Measurements from ENCODE around the gene ATP2B3.
"Not testable (repeated sequence)": the region's sequence is repeated elsewhere in the genome, so short reads cannot be mapped to it uniquely, and the experiment has no call there.

Gene ATP2B3

DNA sequence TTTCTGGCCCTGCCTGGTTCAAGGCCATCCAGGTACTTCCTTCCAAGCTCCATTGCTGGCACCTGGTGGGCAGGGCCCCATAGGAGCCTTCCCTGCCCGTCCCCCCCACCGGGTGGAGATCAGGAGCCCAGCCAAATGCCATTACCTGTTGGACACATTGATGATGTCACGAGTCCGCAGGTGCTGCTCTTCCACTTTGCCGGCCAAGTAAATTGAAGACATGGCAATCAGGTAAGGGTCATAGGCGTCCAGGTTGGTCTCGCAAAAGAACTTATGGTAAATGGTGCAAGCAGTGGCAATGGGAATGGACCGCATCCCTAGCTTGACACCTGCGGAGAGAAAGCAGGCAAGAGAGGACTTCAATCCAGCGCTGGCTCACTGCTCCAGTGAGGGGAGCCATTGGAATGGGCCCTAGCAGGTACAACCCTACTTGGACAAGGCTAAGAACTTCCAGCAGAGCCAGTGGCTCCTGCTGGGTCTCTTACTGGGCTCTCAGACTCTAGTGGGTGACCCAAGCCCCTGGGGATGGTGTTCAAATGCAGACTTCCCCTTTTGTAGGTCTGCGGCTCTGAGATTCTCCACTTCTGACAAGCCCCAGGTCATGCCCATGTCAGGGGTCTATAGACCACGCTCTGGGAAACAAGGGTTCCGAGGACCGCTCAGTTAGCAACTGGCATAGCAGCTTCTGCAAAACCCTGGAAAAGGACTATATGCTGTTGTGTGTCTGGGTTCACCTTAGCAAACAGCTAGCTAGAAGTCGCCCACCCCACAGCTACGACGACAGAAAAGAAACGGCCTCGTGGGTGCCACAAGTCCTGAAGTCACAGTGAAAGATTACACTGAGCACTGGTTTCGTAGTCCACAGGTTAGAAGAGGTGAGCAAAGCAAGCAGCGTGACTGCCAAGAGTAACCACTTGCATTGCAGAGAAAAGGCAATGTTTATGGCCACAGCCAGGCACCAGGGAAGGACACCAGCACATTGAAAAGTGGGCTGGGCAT lies 78.7 kb downstream of the ATP2B3 start:
- DNase-seq (ENCODE audit: low read depth): no peak

- no peak for DNase-seq (ENCODE audit: low read depth)
Measured at GRCh38 chrX:153596981-153597750, 79.7 kb downstream of the ATP2B3 start.

- no peak for DNase-seq (ENCODE audit: low read depth)
Measured at GRCh38 chrX:153598541-153599191, 81.2 kb downstream of the ATP2B3 start, which contains the start of gene CCNQ. CCNQ (minus strand) TSS chrX:153599139; CDS start chrX:153599073, 66 bp downstream.

DNA sequence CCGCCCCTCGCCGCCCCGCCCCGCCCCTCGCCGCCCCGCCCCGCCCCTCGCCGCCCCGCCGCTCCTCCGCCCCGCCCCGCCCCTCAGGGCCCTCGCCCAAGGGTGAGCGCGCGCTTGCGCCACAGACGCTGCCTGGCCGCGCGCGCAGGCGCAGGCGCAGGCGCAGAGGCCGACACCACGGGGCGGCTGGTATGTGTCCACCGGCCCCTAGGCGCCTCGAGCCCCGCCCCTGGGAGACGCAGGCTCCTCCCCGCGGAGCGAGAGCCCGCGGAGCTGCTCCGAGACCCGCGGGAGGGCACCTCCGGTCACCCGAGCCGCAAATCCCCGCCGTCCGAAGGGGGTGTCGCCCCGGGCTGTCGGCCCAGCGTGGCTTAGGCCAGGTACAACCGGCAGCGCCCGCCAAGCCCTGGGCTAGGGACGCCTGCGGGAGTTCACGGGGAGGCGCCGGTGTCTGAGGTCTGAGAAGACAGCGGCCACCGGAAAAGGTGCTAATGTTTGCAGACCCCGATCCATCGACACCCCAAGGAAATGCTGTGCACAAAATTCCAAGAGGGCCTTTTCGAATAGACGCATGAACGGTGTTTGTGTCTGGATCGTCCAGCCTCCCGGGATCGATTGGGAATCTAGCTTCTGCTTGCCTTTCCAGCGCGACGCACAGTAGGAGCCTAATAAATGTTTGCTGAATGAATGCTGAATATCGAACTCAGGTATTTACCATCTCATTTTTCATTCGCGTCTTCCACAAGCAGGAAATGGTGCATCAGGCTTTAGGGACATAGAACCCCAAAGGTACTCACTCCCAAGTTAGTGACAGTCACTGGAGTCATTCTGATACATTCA lies 82.0 kb downstream of the ATP2B3 start:
- peak; percentile 83 for DNase-seq (ENCODE audit: low read depth)

DNA sequence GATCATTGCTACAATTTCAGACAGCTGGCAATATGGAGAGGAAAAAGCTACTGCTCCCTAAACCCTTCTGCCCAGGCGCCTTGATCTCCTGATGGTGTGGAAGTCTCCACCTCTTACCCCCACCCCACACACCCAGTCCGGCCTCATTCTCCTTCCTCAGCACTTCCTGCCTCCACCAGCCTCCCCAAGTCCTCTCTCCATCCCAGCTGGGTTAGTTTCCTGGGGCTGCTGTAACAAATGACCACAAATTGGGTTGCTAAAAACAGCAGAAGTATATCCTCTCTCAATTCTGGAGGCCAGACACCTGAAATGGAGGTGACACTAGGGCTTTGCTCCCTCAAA lies 82.6 kb downstream of the ATP2B3 start:
- DNase-seq (ENCODE audit: low read depth): no peak

- no peak for DNase-seq (ENCODE audit: low read depth)
Measured at GRCh38 chrX:153600921-153601320, 83.5 kb downstream of the ATP2B3 start.

- DNase-seq (ENCODE audit: low read depth): no peak
Measured at GRCh38 chrX:153601511-153602110, 84.2 kb downstream of the ATP2B3 start.

DNA sequence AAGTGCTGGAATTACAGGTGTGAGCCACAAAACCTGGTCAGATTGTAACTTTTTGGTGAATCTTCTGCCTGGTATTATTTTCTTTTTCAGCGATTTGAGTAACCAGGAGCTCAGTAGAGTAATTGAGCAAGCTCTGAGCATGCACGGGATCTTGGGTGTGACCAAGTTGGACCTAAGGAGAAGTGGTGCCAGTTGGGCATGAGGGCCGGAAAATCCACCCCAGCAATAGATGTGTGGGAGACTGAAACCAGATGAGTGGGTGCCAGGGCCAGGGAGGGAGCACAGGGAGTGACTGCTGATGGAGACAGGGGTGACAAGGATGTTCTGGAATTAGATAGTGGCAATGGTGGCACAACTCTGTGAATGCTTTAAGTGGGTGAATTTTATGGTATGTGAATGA lies 85.2 kb downstream of the ATP2B3 start:
- DNase-seq (ENCODE audit: low read depth): no peak

GRCh38 chrX:153603131-153603656 lies 85.8 kb downstream of the ATP2B3 start:
- no peak for DNase-seq (ENCODE audit: low read depth)

DNA sequence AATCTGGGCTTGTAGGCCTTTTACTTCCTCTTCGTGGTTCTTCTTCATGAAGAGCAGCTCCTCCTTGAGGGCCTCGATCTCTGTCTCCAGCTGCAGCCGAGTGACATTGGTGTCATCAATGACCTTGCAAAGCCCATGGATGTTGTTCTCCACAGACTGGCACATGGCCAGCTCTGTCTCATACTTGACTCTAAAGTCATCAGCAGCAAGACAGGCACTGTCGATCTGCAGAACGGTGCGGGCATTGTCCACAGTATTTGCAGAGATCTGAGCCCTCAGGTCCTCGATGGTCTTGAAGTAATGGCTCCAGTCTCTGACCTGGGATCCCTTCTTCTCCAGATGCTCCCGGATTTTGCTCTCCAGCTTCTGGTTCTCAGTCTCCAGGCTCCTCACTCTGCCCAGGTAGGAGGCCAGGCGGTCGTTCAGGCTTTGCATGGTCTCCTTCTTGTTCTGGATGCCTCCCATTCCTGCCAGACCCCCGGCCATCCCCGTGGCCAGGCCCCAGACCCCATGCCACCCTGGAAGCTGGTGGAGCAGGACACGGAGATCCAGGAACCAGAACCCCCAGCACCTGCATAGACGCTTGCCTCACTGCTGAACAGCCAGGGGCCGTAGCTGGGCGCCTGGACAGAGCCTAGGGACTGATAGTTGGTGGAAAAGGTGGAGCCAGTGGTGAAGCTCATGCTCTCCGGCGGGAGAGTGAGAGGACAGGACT lies 87.4 kb downstream of the ATP2B3 start:
- DNase-seq (ENCODE audit: low read depth): not testable (repeated sequence)

DNA sequence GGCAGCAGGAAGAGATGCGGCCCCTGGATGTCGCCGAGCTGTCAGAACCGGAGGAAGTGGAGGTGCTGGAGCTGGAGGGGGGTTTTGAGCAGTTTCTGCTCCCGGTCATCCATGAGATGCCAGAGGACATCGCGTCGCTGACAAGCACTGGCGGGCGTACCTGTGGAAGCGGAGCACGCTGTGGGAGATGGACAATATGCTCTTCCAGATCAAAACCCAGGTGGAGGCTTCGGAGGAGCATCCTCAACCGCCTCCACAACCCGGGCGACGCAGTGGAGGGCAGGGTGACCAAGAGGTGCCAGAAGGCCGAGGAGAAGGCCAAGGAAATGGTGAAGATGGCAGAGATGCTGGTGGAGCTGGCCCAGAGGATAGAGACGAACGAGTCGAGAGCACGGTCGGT lies 89.1 kb downstream of the ATP2B3 start:
- no peak for DNase-seq (ENCODE audit: low read depth)

DNA sequence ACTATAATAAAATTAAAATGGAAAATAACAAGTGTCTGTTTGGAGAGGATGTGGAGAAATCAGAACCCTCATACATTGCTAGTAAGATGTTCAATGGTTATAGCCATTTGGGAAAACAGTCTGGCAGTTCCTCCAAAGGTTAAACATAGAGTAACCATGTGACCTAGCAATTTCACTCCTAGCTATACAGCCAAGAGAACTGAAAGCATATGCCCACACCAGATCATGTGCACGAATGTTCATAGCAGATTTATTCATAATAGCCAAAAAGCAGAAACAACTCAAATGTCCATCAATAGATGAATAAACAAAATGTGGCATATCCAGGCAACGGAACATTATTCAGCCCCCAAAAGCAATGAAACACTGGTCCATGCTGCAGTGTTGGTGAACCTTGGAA lies 90.9 kb downstream of the ATP2B3 start:
- DNase-seq (ENCODE audit: low read depth): no peak

DNA sequence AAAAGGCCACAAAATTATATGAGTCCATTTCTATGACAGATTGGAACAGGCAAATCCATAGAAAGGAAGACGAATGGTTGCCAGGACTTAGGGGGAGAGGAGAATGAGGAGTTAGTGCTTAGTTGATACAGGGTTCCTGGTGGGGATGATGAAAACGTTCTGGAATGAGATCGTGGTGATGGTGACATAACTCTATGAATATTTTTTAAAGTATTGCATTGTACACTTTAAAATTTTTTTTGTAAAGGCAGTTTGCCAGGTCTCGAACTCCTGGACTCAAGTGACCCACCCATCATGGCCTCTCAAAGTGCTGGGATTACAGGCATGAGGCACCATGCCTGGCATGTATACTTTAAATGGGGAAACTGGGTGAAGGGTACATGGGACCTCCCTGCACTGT lies 91.4 kb downstream of the ATP2B3 start:
- DNase-seq (ENCODE audit: low read depth): no peak

DNA sequence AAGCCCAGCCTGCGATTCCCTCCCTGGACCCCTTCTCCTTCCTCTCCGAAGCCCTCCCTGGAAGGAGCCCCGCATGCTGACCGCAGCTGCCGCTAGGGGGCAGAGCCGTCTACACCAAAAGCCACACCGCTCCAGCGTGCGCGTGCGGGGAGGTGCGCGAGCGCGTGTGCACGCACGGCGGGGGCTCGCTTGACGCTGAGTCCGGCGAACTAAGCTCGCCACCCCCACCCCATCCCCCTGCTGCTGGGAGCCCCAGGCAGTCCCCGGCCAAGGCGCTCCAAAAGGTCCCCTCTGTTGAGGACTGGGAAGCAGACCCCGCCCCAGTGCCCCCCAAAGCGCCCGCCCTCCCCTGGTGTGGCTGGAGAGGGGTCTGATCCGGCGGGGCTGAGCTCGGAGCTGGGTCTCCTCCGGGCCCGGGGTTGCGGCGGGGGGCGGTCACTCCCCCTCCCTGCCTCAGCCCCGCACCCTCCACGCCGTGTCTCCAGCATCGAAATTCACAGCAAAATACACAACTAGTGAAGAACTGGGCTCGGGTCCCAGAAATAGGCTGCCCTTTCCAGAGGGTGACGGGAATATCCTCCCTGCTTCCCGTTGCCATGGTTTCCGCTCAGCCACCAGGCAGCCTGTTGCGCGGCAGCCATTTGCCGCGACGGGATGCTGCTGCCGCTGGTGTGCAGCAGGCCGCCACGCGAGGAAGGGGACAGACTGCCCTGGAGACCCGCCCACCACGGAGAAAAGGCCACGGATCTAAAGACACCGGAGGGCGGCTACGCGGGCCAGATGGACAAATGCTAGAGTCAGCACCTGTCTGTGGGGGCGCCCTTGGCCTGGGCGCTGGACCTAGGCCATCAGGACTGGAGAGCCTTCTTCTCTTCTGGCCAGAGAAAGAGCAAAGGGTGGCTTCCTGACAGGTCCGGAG lies 92.7 kb downstream of the ATP2B3 start:
- peak; percentile 66 for DNase-seq (ENCODE audit: low read depth)

DNA sequence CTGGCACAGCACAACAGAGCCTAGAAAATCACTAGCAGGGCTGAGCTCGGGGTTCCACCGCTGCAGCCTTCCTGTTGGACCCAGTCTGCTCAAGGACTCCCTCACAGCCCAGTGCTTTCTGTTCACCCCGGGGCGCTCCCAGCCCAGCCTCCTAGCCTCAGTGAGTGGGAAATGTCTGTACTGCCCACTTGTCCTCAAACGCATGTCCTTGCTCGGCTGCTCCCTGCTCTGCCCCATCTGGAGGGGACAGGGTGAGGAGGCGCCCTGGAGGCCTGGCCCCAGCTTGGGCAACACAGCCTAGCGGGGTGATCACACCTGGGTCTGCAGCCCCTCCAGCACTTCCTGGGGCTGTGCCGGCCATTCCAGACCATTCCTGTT lies 93.4 kb downstream of the ATP2B3 start:
- DNase-seq (ENCODE audit: low read depth): no peak

GRCh38 chrX:153611298-153612095 lies 94.1 kb downstream of the ATP2B3 start:
- DNase-seq (ENCODE audit: low read depth): no peak

- no peak for DNase-seq (ENCODE audit: low read depth)
Measured at GRCh38 chrX:153612413-153612812, 95.0 kb downstream of the ATP2B3 start.

- DNase-seq (ENCODE audit: low read depth): no peak
Measured at GRCh38 chrX:153614818-153615217, 97.4 kb downstream of the ATP2B3 start.
